Measurements from ENCODE around the gene FAM181A.

GRCh38 chr14:93880021-93880820, 46.9 kb upstream of the FAM181A start:
- no peak for TF ChIP-seq POLR2A (IDR thresholded peaks at IDR 0.05)
- TF ChIP-seq CTCF (IDR thresholded peaks at IDR 0.05 in 8 of 11, conservative IDR thresholded peaks at IDR 0.05 in 3 of 11): no peak
- no peak for TF ChIP-seq POLR2AphosphoS5 (IDR thresholded peaks at IDR 0.05)

All from spleen (tissue), 7 donors.